Coronary artery (tissue), 2 donors: ENCODE measurements around the gene KDM6A.
A peak's percentile ranks its signal among the peaks of the same experiment; 100 is the strongest.

Experiments used
- DNase-seq: peaks from one replicate; pipeline ENCODE4 v3.0.0-alpha.2; 2017; ENCODE audit warnings: low spot score
- H3K27ac ChIP-seq, 2 donors: fragments of 200-600 bp; sonication (generic); one replicate each; pipeline ENCODE4 v1.5.1; 2016 to 2019
- H3K4me3 ChIP-seq: fragments of 200-600 bp; sonication (generic); 2 replicates; pipeline ENCODE4 v1.5.1; 2016; ENCODE audit warnings: mild to moderate bottlenecking, moderate library complexity
- CTCF ChIP-seq: fragments of 200-600 bp; sonication (generic); IDR thresholded peaks from one replicate; pipeline ENCODE4 v1.5.1; 2019; ENCODE audit warnings: antibody characterized with exemption

Gene KDM6A

DNA sequence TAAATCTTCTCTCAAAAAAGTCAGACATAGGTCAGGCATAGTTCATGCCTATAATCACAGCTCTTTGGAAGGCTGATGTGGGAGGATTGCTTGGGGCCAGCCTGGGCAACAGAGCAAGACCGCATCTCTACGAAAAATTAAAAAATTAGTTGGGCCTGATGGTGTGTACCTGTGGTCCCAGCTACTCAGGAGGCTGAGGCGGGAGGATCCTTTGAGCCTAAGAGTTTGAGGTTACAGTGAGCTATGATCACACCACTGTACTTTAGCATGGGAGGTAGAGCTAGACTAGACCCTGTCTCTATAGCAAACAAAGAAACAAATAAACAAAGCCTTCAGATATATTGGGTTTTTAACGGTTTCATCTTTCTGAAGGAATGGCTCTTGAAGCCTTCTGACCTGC lies 265.5 kb downstream of the KDM6A start:
- no peak for DNase-seq
- TF ChIP-seq CTCF = no peak

DNA sequence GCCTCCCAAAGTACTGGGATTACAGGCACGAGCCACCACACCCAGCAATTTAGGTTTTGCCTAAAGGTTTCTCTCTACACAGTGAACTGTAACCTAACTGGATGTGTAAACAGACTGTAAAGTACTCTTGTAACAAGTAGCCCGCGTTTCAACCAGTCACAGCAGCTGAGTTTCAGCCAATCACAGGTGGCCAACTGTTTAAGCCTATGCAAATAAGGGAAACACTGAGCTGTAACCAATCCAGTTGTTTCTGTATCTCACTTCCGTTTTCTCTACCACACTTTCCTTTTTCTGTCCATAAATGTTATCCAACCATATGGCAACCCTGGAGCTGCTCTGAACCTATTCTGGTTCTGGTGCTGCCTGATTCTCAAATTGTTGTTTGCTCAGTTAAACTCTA lies 267.8 kb downstream of the KDM6A start:
- no peak overlapping the region for H3K4me3 ChIP-seq
- DNase-seq = no peak
- no peak for TF ChIP-seq CTCF
- no peak overlapping the region for H3K27ac ChIP-seq

More for the DNA sequence above, 265.5 kb downstream of the KDM6A start:
- H3K27ac ChIP-seq = no peak overlapping the region
- H3K4me3 ChIP-seq = no peak overlapping the region

GRCh38 chrX:45142185-45142584 lies 269.2 kb downstream of the KDM6A start:
- Histone ChIP-seq H3K27ac (no peak overlapping the region), H3K4me3 (no peak overlapping the region)
- TF ChIP-seq CTCF = no peak
- no peak for DNase-seq

DNA sequence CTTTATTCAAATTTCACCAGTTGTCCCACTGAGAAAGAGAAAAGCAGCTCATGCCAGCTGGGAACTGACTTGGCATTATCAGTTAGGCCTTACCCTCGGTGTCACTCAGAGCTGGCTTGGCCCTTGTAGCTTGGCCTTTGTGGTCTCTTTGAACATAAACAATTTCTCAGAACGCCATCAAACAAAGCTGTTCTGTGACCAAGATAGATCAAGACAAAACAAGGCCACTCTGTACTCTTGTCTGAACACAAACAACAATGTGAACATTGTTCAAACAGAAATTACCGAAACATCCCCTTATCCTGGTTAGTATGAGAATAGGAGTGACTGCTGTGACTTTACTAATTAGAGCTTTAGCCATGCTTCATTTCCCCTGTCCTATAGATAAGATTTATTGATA lies 270.5 kb downstream of the KDM6A start:
- H3K4me3 ChIP-seq = no peak overlapping the region
- no peak overlapping the region for H3K27ac ChIP-seq
- no peak for TF ChIP-seq CTCF
- DNase-seq = no peak

- no peak for TF ChIP-seq CTCF
Observed at GRCh38 chrX:45145492-45146215, 272.7 kb downstream of the KDM6A start.

GRCh38 chrX:45150821-45151220 lies 277.8 kb downstream of the KDM6A start:
- Histone ChIP-seq H3K27ac (no peak overlapping the region), H3K4me3 (no peak overlapping the region)
- no peak for TF ChIP-seq CTCF
- DNase-seq = no peak

More at GRCh38 chrX:45145492-45146215, 272.7 kb downstream of the KDM6A start:
- Histone ChIP-seq H3K4me3 (no peak overlapping the region), H3K27ac (no peak overlapping the region)
- DNase-seq = no peak

DNA sequence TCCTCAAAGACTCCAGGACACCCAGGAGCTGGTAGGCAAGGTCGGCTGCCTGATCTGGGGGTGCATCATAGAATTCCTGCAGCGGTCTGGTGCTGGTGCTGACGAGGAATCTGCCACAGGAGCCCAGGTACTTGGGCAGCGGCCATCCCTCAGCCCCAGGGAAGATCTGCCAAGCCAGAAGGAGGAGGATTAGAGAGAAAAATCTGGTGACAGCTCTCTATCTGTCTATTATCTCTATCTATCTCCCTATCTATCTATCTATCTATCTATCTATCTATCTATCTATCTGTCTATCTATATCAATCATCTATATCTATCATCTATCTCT lies 281.0 kb downstream of the KDM6A start:
- H3K27ac ChIP-seq = peak overlapping the region in 1 of 2 donors; percentile 47
- no peak for DNase-seq

More for the DNA sequence above, 281.0 kb downstream of the KDM6A start:
- H3K4me3 ChIP-seq = no peak overlapping the region
- no peak for TF ChIP-seq CTCF
